ENCODE data around the gene PIK3R2.

The PIK3R2 gene

GRCh38 chr19:18197306-18197705 is 44.3 kb downstream of the PIK3R2 start:
- Histone ChIP-seq H3K9me2 (replicated peaks; ENCODE audit: low read depth, low read length) (no peaks in the 10 kb centered on the region), H3K4me1 (ENCODE audit: insufficient read depth, low read length, poor library complexity, severe bottlenecking) (peaks cover 9% of the 10 kb centered on the region), H2AFZ (ENCODE audit: low read length) (no peak overlapping the region), H3K79me2 (ENCODE audit: insufficient read depth, low read length) (peaks cover 12% of the 10 kb centered on the region), H4K20me1 (ENCODE audit: insufficient read depth, low read length, poor library complexity, severe bottlenecking) (peaks cover 7% of the 10 kb centered on the region), H3F3A (ENCODE audit: low read depth) (0 out of 2 replicates have a peak, but pooled peaks cover under 1% of the 10 kb centered on the region), H3K4me3 (ENCODE audit: low read length, poor library complexity, severe bottlenecking) (no peak overlapping the region), H3K36me3 (ENCODE audit: insufficient read depth, low read length) (peaks cover 2% of the 10 kb centered on the region; the same call in 1 of the 2 replicates), H3K27me3 (ENCODE audit: insufficient read depth, low read length, poor library complexity, severe bottlenecking) (no peaks in the 10 kb centered on the region), H3K4me2 (ENCODE audit: low read depth, low read length, poor library complexity, severe bottlenecking) (no peak overlapping the region), H3K9ac (ENCODE audit: low read depth, low read length, poor library complexity, severe bottlenecking) (no peak overlapping the region), H3K9me3 (ENCODE audit: insufficient read depth, low read depth, low read length) (no peaks in the 10 kb centered on the region)
- TF ChIP-seq CTCF (conservative IDR thresholded peaks at IDR 0.05; ENCODE audit: low read length) = no peak
- TF ChIP-seq EZH2phosphoT487 (IDR thresholded peaks at IDR 0.05; ENCODE audit: borderline replicate concordance) = no peak

- H4K20me1 ChIP-seq (ENCODE audit: insufficient read depth, low read length, poor library complexity, severe bottlenecking) = peaks cover 7% of the 10 kb centered on the region
- no peaks in the 10 kb centered on the region for H3K9me3 ChIP-seq (ENCODE audit: insufficient read depth, low read depth, low read length)
- no peak overlapping the region for H3K4me3 ChIP-seq (ENCODE audit: low read length, poor library complexity, severe bottlenecking)
- no peaks in the 10 kb centered on the region for H3K9me2 ChIP-seq (replicated peaks; ENCODE audit: low read depth, low read length)
- peaks cover 12% of the 10 kb centered on the region for H3K79me2 ChIP-seq (ENCODE audit: insufficient read depth, low read length)
- TF ChIP-seq CTCF (conservative IDR thresholded peaks at IDR 0.05; ENCODE audit: low read length) = no peak
- TF ChIP-seq EZH2phosphoT487 (IDR thresholded peaks at IDR 0.05; ENCODE audit: borderline replicate concordance) = no peak
- H2AFZ ChIP-seq (ENCODE audit: low read length) = no peak overlapping the region
- H3K4me2 ChIP-seq (ENCODE audit: low read depth, low read length, poor library complexity, severe bottlenecking) = no peak overlapping the region
- peaks cover 2% of the 10 kb centered on the region; the same call in 1 of the 2 replicates for H3K36me3 ChIP-seq (ENCODE audit: insufficient read depth, low read length)
- H3K4me1 ChIP-seq (ENCODE audit: insufficient read depth, low read length, poor library complexity, severe bottlenecking) = peaks cover 8% of the 10 kb centered on the region
- no peaks in the 10 kb centered on the region for H3K27me3 ChIP-seq (ENCODE audit: insufficient read depth, low read length, poor library complexity, severe bottlenecking)
- no peaks in the 10 kb centered on the region for H3F3A ChIP-seq (ENCODE audit: low read depth)
- H3K9ac ChIP-seq (ENCODE audit: low read depth, low read length, poor library complexity, severe bottlenecking) = no peak overlapping the region
Observed at GRCh38 chr19:18197941-18198340, 45.0 kb downstream of the PIK3R2 start.

GRCh38 chr19:18198374-18198773 is 45.4 kb downstream of the PIK3R2 start:
- H4K20me1 ChIP-seq (ENCODE audit: insufficient read depth, low read length, poor library complexity, severe bottlenecking) = peaks cover 7% of the 10 kb centered on the region
- H3K79me2 ChIP-seq (ENCODE audit: insufficient read depth, low read length) = peaks cover 12% of the 10 kb centered on the region
- TF ChIP-seq CTCF (conservative IDR thresholded peaks at IDR 0.05; ENCODE audit: low read length) (no peak), EZH2phosphoT487 (IDR thresholded peaks at IDR 0.05; ENCODE audit: borderline replicate concordance) (no peak)
- H3F3A ChIP-seq (ENCODE audit: low read depth) = no peaks in the 10 kb centered on the region
- H3K4me1 ChIP-seq (ENCODE audit: insufficient read depth, low read length, poor library complexity, severe bottlenecking) = peaks cover 7% of the 10 kb centered on the region
- no peak overlapping the region for H3K4me3 ChIP-seq (ENCODE audit: low read length, poor library complexity, severe bottlenecking)
- no peak overlapping the region for H2AFZ ChIP-seq (ENCODE audit: low read length)
- no peaks in the 10 kb centered on the region for H3K9me2 ChIP-seq (replicated peaks; ENCODE audit: low read depth, low read length)
- H3K4me2 ChIP-seq (ENCODE audit: low read depth, low read length, poor library complexity, severe bottlenecking) = no peak overlapping the region
- no peak overlapping the region for H3K9ac ChIP-seq (ENCODE audit: low read depth, low read length, poor library complexity, severe bottlenecking)
- H3K27me3 ChIP-seq (ENCODE audit: insufficient read depth, low read length, poor library complexity, severe bottlenecking) = no peaks in the 10 kb centered on the region
- H3K36me3 ChIP-seq (ENCODE audit: insufficient read depth, low read length) = peaks cover 2% of the 10 kb centered on the region; the same call in 1 of the 2 replicates
- no peaks in the 10 kb centered on the region for H3K9me3 ChIP-seq (ENCODE audit: insufficient read depth, low read depth, low read length)
